Stimulated activated CD8-positive, alpha-beta memory T cell treated with anti-CD3 and anti-CD28 coated beads, Interleukin-15, amount 100 ng/mL, for 48 hours (primary cell): ENCODE measurements around the gene ELFN2.

Source experiments
- DNase-seq, 2 donors: peaks; one replicate each; pipeline ENCODE4 v3.0.0-alpha.2; 2020; ENCODE audit warnings: low read depth in 2 of 2

Gene ELFN2

DNA sequence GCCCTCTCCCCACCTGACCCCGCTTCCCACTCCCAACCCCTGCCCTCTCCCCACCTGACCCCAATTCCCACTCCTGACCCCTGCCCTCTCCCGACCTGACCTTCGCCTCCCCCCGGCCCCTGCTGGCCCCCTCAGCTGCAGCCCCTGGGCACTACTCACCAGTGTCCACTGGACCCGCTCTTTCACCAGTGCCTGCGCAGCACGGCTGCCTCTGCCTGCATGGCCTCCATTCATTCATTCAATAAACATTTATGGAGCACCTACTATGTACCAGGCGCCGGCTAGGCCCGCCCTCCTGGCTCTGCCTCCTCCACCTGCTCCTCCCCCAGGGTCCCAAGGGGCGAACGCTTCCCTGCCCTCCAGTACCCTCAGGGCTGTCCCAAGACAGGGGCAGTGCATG is 42.6 kb downstream of the ELFN2 start:
- no peak for DNase-seq

DNA sequence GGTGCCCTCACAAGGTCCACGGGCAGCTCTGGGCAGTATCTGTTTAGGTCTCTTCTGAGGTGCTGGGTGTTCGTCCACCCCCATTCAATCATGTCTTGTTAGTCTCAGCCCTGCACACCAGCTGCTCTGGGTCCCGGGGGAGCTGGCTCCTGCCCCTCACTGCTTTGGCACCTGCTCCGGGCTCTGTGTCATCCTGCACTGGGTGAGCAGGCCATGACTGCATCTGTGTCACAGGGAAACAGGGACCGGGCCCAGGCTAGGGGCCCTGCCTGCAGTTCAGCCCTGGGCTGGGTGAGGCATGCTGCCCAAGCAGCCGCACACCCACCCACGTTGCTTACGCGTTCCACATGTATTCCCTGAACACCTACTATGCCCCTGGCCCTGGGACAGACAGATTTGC is 43.9 kb downstream of the ELFN2 start:
- DNase-seq = no peak

DNA sequence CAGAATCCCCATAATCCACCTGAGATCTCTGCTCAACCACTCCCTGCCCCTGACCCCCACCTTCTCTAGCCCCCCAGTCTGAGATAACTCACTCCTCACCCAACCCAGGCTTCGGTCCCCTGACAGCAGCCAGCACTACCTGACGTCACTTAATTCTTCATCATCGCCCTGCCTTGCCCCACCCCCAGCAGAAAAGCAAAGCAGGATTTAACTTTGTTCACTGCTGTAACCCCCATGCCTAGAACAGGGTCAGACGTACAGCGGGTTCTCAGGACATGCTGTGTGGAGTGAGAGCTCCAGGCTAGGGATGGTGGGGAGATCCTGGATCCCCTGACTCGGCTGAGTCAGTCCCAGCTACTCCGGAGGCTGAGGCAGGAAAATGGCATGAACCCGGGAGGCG is 45.8 kb downstream of the ELFN2 start:
- DNase-seq = no peak

DNA sequence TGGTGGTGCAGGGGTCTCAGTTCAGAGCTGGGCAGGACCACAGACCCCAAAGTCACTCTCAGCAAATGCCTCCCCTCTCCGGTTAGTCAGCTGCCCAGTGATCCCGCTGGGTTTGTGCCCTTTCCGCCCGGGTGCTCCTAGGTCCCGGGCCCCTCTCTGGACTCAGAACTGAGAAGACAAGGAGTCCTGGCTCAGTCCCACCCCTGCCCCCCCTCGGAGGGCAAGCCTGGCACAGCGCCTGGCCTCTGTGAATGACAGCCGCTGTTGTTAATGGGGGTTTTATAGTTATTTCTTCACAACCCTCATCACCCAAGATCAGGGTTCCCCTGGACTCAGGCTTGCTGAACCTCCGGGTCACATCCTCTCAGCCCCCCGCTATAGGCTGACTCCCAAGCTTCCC is 47.6 kb downstream of the ELFN2 start:
- DNase-seq = no peak

DNA sequence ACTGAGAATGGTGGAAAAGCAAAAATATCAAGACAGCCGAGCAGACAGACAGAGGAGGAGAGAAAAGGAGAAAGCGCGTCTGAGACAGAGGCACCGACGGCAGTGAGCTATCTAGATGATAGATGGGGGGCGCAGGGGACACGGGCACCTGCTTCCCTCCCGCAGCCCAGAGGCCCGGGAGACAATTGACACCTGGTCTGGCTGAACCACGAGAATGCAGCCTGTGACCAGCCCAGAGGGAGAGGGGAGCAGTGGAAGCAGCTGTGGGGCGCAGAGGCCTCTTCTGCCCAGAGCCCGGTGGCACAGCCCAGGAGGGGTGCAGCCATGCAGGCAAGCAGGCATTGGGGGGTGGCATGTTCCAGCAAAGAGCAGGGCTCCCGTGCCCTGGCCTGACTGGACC is 48.2 kb downstream of the ELFN2 start:
- no peak for DNase-seq

DNA sequence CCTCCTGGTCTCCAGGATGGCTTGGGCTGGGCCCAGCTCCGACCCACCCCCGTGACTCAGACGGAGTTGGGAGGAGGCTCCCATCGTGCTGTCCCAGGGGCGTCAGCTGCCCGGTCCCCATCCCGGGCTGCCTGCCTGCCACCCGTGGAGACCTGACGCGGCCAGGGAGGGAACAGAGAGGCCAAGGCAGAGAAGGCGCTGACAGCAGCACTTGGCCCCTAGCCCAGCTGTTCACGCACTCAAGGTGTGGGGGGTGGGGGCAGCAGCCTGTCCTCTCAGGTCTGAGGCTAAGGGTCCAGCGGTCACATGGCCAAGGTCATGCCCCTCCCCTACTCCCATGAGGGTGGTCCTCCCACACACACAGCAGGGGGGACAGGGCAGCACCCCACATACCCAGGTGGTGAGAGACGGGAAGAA is 48.6 kb downstream of the ELFN2 start:
- DNase-seq = no peak

DNA sequence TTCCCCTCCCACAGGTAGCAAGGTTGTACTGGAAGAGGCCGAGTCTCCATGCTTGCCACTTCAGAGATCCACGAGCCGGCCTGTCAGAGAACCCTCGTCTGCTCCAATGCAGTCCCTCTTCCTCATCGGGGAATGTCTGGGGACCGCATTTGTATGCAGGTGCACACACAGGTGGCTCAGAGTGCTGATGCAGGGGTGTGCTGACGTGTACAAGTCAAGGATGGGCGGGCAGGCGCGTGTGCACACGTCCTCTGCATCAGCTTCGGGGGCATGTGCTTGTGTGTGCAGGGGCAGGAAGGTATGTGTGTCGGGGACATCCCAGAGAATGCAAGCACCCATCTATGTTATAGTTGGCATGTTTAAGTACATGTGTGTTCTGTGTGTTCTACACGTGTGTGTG is 49.4 kb downstream of the ELFN2 start:
- no peak for DNase-seq

DNA sequence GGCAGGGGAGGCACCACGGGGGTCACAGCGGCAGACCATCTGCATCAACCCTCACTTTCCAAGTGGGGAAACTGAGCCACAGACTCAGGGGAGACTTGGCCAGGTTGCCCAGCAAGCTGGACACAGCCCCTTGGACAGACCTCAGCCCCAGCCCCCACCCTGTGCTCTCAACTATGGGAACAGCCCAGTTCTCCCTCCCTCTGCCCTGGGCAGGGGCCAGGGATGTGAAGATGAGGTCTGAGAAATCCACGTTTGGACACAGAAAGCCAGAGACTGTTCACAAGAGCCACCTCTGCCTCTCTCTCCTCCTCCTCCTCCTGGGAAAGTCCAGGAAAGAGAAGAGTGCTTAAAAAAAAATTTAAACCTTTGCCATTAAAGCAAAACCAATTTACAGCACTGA is 50.1 kb downstream of the ELFN2 start:
- DNase-seq = no peak

DNA sequence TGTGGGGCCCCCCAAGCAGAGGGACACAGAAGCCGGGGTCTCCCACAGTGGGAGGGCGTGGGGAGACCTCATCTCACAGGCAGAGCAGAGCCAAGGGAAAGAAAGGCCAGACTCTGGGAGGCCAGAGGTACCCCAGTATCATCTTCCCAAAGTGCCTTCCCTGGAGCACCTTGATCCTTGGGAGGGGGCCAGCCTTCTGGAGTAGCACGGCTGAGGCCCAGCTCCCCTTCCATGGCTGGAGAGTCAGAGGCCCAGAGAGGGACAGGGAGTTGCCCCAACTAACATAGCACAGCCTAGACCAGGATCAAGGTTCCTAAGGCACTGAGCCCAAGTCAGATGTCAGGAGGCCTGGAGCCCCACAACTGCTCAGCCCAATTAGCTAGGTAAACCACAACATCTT is 50.6 kb downstream of the ELFN2 start:
- no peak for DNase-seq

DNA sequence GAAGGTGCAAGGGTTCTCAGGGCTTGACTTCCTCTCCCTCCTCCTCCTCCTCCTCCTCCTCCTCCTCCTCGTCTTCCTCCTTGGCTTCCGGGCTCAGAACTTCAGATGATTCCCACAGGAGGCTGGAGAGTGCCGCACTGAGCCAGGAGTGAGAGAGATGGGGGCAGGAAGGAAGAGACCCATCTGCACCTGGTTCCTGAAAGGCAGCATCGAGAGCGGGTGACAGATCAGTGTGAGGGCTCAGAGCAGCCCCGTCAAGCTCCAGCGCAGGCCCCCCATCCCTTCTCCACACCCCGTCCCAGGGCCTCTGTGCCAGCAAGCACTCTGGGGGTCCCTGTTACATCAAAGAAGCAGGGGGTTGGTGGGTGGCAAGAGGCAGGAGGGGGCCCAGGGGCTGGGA is 51.5 kb downstream of the ELFN2 start:
- DNase-seq = no peak

DNA sequence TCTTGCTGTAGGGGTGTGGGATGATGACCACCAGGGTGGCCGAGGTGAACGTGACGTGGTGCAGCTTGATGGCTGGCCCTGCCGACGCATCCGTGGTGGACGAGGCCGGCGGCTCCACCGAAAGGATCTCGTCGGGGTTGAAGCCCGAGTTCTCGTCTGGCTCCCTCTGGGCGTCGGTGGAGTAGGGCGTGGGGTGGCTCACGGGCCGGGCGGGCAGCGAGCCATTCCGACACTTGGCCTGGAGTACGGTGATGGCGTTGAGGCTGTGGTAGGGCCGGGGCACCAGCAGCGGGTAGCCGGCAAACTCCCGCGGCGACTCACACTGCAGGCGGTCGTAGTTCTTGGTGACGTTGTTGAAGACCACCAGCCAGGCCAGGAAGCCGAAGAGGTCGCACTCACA is 52.7 kb downstream of the ELFN2 start:
- no peak for DNase-seq

DNA sequence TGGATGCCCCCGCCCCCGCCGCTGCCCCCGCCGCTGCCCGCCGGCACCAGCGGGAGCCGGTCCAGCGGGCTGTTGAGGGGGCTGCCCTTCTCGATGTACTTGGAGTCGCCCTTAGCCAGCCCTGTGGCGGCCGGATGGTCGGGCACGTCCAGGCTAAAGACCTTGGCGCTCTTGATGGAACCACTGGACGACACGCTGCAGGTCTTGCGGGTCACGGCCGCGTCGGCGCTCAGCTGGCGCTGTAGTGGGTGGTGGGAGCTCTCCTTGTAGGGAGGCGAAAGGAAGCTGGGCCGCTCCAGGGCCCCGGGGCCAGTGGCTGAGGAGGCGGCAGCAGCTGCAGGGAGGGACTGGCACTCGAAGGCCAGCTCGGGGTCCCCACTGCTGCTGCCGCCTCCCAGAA is 53.8 kb downstream of the ELFN2 start:
- DNase-seq = no peak

DNA sequence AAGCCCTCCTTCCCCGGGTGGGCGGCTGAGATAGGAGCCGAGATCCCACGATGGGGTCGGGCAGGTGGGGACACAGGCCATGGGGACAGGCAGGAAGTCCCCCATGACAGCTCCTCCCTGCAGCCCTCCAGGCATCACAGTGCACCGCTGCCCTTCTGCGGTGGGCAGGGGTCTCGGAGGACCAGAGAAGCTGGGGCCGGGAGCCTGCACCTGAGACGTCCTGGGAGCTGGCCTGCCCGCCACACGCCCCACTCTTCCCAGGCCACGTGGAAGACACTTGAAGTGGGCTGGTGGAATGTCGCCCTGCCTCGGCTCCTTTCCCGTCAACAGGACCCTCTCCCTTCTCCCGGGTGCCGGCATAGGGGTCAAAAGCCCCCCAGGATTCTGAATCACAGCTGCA is 55.4 kb downstream of the ELFN2 start:
- no peak for DNase-seq

DNA sequence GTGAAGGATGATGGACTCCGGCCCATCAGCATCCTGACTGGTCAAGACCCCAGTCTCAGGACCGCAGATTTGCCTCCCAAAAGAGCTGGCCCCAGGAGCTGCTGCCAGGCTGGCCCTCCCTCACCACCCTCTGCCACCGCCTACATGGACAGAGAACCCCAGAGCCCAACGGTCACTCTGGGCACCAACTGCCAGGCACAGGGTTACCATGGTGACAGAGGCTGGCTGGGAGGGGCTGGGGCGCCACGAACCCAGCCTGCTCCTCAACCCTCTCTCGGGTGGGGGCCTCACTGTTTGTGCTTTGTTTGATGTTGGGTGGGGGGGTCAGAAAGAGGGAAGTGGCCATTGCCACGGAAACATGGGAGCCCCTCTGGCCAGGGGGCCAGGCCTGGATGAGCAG is 55.8 kb downstream of the ELFN2 start:
- no peak for DNase-seq

DNA sequence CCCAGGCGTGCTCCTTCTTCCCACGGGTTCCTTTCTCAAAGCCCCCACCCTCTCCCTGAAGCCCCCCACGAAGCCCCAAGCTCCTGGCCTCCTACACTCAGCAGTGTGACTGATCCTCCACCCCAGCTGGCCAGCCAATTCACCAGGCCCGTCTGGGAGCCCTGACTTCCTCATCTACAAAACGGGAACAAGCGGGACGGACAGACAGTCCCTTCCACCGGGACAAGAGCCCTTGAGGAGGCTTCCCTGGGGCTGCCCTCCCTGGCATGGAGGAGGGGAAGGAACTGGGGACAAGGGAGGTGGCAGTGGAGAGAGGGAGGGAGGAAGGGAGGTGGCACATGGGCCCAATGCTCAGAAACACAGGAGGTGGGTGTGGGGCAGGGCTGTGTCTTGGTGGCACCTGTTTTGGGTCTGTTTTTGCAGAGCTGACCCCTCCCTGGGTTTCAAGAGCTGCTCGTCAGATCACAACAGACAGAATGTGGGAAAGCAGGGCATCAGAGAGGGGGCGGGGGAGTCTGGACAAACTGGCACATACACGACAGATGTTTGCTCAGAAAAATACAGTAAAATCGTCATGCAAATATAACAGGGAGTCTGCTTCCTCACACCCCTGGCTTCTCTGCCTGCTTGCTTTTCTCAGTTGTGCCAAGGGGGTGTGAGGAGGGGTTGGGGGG is 56.8 kb downstream of the ELFN2 start:
- DNase-seq = no peak

DNA sequence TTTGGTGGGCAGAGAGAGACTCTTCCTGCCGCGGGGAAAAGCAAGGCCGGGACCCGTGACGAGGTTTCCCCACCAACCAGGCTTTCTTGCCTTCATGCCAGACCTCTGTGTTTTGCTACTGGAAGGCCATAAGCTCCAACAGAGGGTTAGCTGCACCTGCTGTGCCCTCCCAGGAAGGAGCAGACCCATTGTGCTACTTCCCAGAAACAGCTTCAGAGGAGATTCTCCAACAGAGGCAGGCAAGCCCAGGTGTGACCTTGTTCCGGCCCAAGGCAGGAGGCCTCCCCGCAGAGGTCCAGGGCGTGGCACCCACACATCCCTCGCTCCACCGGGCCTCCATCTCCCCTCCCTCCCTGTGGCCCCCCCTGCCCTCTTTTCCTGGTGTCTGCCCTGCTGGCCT is 57.8 kb downstream of the ELFN2 start:
- no peak for DNase-seq

DNA sequence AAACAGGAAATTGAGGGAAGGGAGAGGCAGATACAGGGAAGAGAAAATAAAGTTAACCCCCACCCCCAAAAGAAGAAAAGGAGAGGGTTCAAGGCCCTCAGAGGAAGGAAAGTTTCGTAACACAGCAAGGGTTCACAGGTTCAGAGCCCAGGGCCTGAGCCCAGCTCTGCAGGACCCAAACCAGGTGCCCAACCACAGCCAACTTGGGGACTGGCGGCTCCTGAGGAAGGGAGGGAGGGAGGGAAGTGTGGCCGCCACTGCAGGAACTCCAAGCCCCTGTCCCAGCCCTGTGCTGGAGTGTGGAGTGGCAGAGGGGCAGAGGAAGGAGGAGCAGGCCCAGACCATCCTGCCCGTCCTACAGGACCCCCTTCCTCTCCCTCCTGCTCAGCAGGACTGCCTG is 59.2 kb downstream of the ELFN2 start:
- no peak for DNase-seq

DNA sequence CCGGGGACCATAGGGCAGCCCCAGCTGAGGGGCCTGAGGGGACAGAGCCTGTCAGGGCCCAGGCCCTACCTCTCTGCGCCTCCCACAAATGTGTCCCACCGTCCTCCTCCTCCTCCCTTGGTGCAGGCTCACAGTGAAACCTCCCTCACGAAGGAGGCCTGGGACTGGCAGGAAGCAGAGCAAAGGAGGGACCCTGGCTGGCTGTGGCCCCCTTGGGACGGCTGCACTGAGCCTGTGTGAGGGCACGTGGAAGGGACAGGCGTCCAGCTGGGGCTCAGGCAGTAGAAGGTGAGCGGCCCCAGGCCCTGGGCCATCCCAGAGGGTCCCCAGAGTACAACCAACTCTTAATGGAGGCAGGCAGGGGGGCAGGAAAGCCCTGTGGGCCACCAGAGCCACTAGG is 60.7 kb downstream of the ELFN2 start:
- no peak for DNase-seq

DNA sequence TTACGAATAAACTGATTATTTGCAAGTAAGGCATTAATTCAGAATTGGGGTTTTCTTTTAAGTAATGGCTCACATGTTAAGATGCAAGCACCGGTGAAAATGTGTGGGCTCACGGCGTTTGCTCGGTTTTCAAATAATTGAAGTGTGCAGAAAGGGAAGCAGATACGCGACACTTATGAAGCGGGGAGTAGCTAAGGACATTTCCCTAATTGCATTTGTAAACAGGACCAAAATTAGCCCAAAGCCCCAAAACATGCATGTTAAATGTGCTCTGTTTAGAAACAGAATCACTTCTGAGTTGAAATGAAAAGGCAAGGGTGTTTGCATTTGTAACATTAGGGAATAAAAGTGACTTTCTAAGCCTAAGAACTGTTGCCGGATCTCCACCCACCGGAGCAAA is 61.3 kb downstream of the ELFN2 start:
- DNase-seq = no peak

DNA sequence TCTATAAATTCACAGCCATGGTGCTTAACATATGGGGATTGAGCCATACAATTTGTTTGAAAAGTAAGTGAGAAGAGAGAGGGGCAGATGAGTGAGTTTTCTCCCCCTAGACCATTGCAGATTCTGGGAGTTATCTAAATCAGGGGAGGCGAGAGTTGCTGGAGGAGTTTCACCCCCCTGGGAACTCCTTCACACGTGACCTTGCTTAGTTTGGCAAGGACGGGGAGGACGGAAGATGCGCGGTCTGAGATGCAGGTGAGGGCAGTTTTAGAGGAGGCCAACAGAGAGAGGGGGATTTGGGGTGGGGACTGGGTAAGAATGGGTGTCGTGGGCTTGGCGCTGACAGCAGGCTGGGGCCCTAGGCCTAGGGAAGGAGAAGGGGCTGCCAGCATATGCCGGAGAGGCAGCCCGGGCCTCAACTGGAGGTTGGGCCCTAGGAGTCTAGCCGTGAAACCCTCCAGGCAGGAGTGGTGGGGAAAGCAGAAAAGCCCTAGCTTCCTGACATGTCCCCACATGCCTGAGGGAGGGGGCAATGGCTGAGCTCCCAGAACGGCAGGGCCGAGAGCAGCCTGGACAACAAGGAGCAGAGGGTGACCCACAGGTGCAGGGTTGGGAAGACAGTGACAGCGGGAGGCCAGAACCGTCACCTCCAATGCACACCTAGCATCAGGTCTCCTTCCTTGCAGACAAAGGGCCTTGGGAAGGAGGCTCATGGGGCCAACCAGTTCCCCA is 63.9 kb downstream of the ELFN2 start:
- DNase-seq = no peak

DNA sequence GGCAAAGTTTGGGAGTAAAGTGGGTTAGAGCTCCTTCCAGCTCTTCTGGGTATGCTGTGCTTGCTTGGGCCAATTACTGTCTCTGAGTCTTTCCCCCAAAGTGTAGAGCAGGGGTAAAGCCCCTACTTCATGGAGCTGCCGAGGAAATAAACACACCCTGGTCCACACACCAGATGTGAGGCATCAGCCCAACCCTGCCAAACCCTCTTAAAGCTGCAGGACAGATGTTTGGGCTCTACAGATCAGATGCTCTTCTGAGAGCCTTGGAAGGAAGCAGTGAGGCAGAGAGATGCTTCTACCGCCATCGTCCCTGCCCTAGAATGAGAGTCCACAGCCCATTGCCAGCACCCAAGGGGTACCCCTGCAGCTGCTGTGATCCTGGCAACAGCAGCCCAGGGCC is 64.7 kb downstream of the ELFN2 start:
- DNase-seq = no peak

DNA sequence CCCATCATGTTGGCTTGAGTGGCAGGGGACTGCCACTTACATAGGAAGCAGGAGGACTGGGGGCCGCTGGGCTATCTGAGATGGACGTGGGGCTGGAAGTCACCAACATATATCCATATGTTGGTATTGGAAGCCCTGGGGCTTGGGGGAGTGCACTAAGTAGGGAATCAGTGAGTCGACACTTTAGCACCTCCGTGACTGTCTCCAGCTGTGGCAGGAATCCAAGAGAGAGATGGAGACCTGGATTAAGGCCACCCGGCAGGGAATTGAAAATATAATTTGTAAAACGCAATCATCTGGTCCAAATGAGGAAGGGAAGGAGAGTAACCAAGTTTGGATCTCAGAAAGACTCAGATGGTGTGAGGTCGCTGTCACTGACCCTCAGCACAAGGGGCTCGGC is 68.4 kb downstream of the ELFN2 start:
- DNase-seq = no peak

DNA sequence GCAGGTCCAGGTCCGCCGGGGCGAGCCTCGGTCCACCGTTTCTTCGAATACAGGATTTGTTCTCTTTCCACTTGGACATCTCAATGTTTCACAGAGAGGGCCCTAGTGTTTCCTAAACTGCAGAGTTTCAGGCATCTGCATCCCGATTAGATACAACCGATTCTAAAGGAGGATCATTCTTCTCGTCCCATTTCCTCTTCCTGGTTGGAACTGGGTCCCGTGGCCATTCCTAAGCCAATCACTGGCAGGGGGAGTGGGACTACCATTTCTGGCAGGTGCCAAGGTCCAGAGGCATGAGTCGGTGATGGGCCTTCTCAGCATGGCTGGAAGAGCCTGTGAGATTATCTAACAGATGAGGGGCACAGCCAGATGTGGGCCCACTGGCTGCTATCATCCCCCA is 68.9 kb downstream of the ELFN2 start:
- DNase-seq = no peak
